Right renal cortex interstitium (tissue), 3 donors: ENCODE results near the gene METTL8. TPM values are rescaled to one million over a fixed set of nuclear protein-coding genes. Genes with fewer than 3 reads are reported as not detected.
A peak's percentile ranks its signal among the peaks of the same experiment; 100 is the strongest.
"Not testable (repeated sequence)": the region's sequence is repeated elsewhere in the genome, so short reads cannot be mapped to it uniquely, and the experiment has no call there.

ENCODE experiments used
- DNase-seq, 3 donors: peaks; one replicate each; pipeline ENCODE4 v3.0.0-alpha.2; 2013; ENCODE audit warnings: low read depth in 3 of 3, low spot score in 2 of 3
- polyA plus RNA-seq, 3 donors: library from polyadenylated mRNA; unstranded; fragments of 120-200 nt; gene quantifications; one replicate each; pipeline ENCODE4 v1.2.1, GENCODE V29; 2013; ENCODE audit not compliant: insufficient read length in 3 of 3

Gene METTL8
- polyA plus RNA-seq, 3 donors = 15.3 to 16.5 (median 16.1) TPM

DNA sequence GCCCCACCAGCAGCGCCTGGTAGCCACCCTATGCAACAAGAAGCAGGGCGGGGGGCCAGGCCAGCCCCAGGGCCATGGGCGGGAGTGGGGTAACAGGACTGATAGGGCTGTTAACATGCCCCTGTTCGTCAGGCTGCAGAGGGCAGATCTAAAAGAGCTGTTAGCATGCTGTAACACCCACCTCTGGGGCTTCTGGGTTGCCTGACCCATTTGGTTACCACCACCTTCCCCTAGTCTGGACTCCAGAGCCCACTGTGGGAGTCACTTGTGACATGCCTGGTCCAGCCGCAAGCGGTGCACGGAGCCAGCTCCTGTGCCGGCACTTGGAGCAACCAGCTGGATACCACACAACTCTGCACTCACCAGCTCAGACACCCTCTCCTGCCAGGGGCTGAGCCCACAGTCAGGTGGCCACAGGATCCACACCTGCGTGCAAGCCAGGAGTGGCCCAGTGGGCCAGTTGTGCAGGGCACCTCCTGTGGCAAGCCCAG lies 2.1 kb downstream of the METTL8 start:
- DNase-seq = no peak

DNA sequence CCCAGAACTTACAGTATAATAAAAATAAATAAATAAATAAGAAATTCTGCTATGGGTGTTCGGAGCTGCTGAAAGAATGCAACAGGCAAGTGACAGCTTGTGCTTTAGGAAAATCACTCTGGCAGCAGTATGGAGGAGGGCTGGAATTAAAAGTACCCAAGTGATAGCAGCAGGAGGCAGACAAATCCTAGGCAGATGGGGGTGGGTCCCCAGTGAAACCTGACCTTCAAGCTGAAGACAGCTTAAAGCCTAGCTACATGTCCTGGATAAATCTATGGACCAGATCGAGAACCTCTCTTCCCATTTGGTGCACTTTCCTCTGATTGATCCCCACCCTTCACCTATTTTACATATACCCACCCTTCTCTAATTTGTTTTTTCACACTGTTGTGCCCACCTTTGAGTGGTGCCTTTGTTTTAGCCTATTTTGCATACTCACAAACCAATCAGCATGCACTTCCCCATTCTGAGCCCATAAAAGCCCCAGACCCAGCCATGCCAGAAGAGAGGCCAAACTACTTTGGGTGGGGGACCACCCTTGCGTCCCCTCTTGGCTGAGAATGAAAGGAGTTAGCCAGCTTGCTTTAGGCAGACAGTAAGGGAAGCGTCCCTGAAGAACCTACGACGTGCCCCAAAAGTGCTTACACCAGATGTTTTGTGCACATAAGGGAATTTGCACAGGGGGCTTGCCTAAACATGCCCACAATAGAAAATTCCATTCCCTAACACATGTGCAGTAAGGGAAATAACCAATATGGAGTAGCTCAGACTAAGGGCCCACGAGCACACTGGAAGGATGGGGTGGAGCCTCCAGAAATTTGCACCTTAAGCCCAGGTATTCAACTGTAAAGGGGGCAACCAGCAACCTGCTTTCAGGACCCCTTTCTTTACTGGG lies 3.0 kb downstream of the METTL8 start:
- no peak for DNase-seq

DNA sequence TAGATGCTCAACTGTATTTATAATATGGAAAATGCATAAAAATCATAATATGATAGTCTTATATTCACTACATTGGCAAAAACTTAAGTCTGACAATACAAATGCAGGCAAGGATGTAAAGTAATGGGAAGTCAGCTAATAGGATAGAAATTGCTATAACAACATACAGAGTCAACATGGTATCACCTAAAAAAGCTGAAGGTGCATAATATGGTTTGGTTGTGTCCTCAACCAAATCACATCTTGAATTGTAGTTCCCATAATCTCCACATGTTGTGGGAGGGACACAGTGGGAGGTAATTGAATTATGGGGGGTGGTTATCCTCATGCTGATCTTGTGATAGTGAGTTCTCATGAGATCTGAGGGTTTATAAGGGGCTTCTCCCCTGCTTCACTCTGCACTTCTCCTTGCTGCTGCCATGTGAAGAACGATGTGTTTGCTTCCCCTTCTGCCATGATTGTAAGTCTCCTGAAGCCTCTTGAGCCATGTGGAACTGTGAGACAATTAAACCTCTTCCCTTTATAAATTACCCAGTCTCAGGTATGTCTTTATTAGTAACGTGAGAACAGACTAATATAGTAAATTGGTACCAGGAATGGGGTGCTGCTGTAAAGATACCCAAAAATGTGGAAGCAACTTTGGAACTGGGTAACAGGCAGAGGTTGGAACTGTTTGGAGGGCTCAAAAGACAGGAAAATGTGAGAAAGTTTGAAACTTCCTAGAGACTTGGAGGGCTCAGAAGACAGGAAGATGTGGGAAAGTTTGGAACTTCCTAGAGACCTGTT lies 10.9 kb downstream of the METTL8 start:
- DNase-seq = not testable (repeated sequence)

GRCh38 chr2:171420728-171421563 lies 12.8 kb downstream of the METTL8 start:
- no peak for DNase-seq

DNA sequence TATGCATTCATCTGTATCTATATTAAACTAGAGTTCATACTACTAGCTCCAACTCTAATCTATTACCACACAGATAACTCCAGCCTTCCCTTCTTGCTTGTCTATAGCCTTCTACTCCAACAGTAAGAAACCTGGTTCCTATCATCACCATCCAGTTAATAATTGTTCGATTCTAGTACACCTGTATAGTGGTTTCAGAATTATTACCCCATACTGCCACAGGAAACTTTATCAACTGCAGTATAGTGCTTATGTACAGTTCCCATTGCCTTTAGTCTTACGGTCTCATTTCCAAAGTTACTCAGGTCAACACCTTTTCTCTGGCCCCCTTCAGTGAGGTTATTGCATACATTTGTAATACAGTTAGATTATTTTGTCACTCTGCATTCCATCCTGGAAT lies 14.5 kb downstream of the METTL8 start:
- no peak for DNase-seq

DNA sequence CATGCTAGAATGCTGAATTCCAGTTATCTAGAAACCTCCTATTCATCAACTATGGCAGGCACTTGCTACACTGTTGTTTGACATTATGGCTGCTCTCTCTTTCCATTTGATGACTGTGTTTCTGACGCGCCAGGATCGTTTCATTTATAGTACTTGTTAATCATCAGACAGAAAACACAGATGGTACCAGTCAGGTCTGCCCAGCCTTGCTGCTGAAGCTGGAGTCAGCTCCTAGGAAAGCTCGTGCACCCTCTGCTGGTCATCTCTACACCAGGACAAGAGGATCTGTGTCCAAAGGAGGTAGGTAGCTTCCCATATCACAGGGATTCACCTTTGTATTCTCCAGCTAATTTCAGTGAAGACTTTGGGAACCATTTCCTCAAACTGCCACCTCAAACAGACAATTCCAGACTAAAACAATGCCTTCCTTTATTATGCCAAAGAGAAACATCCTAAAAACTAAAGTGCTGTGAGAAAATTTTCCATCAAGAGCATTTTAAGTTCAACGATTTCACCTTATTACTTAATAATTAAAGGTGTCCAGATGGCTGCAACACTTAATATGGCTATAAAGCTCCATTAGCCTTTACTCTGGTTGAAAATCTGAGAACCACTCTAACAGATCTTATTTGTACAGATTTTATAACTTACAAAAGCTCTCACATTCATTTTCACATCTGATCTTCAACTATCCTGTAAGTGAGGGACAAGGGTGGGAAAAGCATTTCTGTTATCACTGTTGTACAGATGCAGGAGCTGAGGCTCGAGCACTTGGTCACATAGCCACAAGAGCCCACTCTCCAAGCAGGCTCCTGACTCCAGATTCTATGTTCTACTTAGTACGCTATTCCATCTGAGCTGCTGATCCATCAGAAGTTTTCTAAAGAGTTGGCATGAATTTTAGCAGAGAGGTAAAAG lies 17.5 kb downstream of the METTL8 start:
- peak; percentile 80 to 84 (median 83) for DNase-seq

- DNase-seq = not testable (repeated sequence)
Observed at GRCh38 chr2:171414645-171415044, 19.1 kb downstream of the METTL8 start.

DNA sequence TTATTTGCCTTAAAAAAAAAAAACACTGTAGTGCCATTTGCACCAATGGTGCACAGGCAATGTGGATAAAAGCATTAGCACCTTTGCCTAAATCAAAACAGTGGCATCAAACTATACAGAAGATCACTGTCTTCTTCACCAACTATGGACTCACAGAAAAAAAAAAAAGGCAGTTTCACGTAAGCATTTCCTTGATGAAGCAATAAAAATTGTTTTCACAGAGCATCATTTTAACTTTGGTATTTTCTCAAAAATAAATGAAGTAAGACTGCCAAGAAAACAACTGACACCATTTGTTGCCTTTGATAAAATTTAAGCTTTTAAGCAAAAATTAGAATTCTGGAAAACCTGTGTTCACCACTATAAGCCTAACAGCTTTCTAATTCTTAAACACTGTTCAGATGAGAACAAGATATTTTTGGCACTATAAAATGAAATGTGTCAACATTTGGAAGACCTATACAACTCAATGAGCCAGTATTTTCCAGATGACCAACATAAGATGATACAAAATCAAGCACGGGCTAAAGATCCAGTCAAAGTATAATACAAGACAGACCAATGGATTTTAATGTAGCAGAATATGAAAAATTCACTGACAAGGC lies 21.1 kb downstream of the METTL8 start:
- no peak for DNase-seq

- DNase-seq = no peak
Observed at GRCh38 chr2:171411791-171412483, 21.9 kb downstream of the METTL8 start.

- no peak for DNase-seq
Observed at GRCh38 chr2:171411214-171411613, 22.6 kb downstream of the METTL8 start.

DNA sequence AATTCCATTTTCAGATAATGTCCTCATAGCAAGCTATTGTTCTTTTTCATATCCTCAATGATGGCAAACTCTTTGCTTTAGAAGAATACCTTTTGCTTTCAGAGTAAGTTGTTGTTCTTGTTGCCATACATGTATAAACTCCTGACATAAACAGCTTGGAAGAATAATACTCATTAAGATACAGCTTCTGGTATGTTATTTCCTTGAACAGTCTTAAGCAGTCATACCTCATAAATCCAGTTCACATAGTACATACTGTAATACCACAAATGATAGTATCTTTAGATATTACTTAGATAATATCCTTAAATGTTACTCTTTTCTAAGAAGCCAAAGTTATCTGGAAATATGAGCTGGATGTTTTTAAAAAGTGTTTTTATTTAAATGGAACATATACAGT lies 23.2 kb downstream of the METTL8 start:
- no peak for DNase-seq

GRCh38 chr2:171410101-171410500 lies 23.7 kb downstream of the METTL8 start:
- DNase-seq = no peak

DNA sequence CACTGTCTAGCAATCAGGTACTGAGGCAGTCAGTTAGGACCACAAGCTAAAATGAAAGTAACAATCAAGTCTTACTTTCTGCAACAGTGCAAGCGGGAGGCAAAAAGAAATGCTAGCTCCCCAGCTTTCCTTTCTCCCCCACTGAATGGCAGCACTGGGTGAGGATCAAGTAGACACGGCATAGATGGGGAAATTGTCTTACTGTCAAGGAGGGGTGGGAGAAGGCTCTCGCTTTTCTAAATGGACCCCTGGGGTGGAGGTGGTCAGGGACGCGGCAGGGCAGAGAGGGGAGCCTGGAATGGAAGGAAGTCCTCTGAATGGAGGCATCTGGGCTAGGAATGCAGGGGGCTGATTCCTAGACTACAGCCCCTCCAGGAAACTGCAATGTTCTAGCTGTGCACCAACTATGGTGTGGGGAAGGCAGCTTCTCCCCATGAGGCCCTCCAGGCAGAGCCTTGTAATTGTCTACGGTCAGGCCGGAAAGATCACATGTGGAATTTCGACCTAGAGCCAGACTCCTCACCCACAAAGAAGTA lies 24.3 kb downstream of the METTL8 start:
- no peak for DNase-seq

DNA sequence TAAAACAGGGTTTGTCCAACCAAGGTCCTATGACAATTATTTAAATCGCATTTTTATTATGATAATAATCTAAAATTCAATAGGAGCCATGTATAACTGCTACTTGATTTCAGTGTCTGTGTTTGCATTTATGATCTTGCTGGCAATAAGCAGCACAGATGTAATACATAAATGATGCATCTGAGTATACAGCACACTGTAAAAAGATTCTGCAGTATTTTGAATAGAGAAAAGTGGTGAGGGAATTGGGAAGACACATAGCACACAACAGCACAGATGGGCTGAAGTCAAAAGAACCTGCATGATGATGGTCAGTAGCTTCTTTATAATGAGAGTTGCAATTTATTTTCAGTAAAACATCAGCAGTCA lies 26.1 kb downstream of the METTL8 start:
- DNase-seq = no peak

- DNase-seq = no peak
Observed at GRCh38 chr2:171407030-171407675, 26.6 kb downstream of the METTL8 start.

- no peak for DNase-seq
Observed at GRCh38 chr2:171406044-171406443, 27.7 kb downstream of the METTL8 start.

DNA sequence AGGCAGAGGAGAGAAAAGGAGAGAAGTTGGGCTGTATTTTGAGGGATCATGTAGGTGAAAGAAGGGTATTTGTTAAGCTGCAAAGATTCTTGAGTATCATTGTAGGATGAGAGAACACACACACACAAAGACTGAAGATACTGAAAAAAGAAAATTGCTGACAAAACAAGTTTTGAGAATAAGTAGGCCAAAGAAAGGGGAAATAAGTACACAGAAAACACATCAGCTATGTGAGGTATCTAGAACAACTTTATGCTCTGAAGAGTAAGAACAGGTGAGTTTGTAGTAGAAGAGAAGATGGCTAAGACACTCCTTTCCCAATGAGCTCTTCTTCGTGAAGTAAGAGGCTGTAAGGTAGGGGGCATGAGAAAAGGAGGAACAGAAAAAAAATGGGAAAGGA lies 28.2 kb downstream of the METTL8 start:
- DNase-seq = no peak

GRCh38 chr2:171404719-171405118 lies 29.1 kb downstream of the METTL8 start:
- no peak for DNase-seq
